IPS-11a (cell line): ENCODE measurements around the gene FHOD3.
"Not testable (repeated sequence)": the region's sequence is repeated elsewhere in the genome, so short reads cannot be mapped to it uniquely, and the experiment has no call there.

Source experiments
- H3K4me3 ChIP-seq: one replicate; pipeline ENCODE4 v1.5.1; 2013; ENCODE audit warnings: low read depth, low read length, control low read depth

FHOD3 gene

DNA sequence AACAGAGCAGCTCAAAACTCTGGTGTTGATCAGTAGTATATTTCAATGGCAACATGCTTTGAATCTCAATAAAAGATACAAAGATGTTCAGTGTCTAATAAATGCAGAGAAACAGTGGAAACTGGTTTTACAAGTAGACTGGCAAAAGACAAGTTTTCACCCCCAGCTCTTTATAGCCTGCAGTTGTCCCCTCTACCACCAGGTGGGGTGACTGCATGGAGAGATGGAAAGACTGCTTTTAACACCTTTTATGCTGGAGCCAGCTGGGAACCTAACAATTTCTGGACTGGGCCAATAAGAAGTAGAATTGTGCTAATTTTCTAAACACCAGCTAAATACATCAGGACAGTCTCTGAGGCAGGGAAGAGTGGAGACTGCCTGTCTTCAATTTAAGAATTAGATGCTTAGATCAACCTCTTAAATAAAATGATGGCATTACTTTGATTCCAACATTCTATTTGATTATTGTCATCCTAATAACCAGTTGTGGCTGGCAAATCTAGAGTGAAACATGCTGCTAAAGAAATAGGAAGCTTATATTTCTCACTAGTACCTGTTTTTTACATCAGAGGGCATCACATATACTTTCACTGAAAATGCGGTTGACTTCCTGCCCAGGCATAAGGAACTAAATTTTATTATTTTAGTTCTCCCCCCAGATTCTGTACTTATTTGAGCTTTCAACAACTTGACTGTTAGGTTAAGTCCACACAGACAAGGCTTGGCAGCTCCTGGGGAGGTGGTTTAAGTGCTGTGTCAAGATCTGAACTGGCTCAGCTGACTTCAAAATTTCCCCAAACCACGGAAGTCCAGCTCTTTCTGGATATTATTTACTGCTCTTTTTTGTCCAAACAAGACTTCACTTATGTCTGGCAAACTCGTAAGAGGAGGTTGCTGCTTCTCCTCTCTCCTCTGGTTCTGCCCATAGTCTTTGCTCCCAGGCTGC is 390.8 kb downstream of the FHOD3 start:
- H3K4me3 ChIP-seq, result no peak overlapping the region

DNA sequence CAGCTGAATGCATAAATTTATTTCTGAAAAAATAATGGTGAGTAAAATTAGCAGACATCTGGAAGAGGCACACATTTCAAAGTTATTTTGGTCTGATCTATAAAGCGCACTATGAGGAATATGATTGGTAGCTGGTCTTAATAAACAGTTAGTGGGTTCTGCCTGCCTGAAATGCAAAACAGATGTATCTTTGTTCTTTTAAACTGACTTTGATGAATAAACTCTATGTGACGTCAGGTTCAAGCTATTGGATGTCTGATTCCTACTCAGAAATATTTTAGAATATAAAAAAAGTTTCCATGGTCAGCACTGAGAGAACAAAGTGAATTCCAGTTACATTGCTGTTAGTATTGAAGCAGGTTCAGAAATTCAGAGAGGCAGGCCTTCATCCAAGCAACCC is 394.9 kb downstream of the FHOD3 start:
- no peak overlapping the region for H3K4me3 ChIP-seq

DNA sequence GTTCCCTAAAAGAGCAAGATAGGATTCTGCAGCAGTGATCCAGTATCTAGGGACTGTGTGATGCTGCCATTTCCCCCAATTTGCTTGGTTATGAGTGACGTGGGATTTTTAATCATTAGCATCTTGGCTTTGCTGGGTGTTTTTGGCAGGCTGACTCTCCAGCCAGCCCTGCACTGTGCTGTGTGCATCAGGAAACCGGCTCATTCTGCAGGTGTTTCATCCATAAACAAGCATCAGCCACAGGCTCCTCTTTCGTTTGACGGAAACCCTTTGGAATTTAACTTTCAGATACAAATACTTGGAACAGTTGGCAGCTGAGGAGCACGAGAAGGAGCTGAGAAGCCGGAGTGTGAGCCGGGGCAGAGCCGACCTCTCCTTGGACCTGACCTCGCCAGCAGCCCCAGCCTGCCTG is 395.4 kb downstream of the FHOD3 start:
- H3K4me3 ChIP-seq, result no peak overlapping the region

DNA sequence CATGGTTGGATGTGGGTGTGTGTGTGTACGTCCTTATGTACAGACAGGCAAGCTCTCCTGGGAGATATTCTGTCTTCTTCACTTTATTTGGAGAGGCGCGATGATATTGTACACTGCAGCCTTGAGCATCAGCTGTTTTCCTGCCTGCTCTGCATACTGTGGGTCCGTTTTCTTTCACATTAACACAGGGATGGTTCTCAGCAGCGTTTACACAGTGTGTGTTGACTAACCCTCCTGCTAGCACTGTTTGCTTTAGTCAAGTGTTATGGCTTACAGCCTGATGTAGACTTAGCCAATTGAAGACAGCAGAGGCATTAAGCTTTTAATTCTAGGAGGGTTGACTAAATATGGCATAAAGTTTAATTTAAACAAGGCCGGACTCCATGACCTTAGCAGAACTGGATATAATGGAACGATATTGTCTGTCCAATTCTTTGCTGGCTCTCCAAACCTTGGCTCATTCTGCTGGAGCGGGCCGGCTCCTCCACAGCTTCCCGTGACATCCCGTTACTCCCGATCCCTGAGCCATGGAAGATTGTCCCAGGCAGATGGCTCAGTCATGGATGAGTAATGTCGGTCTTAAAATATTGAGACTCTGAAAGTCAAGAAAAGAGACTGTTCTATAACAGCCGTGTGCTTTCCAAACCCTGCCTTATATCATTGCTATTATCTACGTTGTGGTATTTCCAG is 396.6 kb downstream of the FHOD3 start:
- H3K4me3 ChIP-seq, result no peak overlapping the region

DNA sequence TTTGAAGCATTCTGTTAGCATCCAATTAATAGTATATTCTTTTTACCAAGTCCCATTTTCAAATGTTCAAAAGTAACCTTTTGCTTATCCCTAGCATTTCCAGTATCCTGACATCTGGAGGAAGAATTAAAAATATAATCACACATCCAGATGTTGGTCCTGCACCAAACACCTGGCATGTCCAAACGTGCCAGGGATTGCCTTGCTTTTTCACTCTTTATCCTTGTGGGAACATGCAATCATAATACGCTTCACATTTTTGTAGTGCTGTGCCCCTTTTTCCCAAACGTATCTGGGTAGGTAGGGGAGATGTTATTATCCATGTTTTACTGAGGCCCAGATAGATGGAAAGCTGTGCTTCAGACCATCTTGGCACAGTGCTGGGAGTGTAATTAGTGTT is 398.3 kb downstream of the FHOD3 start:
- no peak overlapping the region for H3K4me3 ChIP-seq

DNA sequence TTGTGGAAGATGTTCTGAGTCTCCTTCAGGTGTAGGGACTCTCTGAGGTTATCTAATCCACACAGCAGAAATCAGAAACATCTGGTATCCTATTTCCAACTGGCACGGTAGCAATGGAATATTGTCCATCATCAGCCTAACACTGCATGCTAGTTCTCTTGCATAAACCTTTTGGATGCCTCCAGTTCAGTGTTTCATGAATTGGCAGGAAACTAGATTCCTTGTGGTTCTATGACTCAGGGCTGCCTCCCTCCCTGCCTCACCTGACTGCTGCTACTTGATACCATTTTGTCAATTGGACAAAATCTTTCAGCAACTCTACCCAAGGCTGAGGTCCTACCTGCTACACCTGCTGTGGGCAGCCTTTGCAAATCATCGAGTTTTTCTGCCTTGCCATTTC is 400.4 kb downstream of the FHOD3 start:
- H3K4me3 ChIP-seq, result no peak overlapping the region

DNA sequence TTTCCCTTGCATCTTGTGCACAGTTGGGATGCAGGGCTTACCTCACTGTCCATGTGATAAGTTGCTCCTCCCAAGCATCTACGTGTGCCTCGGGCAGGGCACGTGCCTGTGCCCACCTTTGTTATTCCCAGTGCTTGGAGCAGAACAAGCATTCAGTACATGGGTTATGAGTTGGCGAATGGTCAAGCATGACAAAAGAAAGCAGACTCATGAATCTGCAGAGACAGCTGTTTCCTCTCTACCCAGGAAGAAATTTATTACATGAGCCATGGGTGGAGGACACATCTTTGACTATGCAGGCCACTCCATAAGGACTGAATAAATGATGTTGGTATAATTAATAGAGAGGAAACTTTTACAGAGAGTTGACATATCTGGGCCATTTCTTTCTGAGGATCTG is 403.4 kb downstream of the FHOD3 start:
- H3K4me3 ChIP-seq, result no peak overlapping the region

DNA sequence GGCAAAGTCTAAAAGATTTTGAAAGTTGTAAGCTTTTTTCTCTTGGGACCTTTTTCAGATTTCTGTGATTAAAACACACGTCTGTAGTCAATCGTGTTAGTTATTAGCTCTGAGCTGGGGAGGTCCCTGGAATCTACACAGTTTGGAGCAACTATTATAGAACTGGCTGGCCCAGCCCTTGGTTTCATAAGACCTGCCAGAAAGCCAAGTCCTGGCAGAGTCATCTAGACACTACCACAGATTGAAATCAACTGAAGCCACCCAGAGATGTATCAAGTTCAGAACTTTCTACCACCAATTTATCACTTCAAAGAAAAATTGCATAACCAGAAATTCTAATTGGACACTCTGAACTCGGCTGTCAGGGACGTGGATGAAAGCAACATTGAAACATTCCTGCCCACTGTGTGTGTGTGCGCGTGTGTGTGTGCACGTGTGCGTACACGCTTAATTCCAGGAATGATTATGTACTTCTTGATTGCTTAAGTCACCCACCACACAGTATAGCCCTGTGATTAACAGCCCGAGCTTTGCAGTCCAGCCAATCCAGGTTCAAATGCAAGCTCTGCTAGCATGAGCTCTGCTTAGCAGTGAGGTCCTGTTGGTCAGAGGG is 405.0 kb downstream of the FHOD3 start:
- no peak overlapping the region for H3K4me3 ChIP-seq

DNA sequence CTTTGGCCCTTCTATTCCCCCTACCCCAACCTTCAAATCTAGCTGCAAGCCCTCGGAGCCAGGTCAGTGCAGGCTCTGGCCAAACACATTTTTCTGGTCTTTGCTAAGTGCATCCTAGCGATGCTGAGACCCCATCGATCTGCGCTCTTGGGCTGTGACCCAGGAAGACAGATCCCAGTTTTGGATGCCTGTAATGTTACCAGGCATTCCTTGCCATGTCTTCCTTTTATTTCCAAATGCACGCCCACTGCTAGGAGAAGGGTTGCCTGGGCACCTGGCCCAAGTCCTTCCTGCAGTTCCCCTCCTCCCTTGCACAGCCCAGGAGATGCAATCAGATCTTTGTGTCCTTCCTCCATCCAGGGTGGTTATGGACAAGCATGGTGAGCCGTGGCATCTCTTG is 406.6 kb downstream of the FHOD3 start:
- no peak overlapping the region for H3K4me3 ChIP-seq

DNA sequence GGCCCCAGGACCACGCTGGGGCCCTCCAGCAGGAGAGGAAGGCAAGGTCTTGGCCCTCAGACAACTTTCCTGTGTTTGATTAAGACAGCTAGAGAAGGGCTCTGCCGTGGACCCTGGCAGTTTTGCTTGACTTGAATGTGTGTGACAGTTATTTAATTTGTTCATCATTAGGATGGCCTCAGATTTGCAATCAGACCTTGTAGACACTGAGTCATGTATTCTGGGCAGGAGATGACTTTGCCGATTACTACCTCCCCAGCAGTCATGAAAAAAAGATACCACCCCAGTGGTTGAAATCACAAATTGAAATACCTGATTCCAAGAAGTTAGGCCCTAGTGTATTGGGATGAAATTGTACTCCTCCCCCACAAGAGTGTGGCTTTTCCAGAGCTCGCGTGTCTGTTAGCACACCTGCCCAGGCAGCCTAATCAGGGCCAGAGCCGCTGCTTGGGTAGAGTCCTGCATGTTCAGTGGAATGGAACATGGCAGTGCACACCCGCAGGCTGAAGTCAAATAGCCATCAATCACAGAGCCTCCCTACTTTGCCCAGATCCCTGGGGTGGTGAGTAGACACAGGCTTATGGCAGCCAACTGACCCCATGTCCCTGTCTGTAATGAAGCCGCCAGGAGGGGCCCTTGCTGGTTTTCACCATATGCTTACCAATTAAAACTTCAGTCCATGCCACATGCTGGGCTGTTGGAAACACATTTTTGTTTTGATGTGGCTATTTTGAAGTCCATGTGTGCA is 408.8 kb downstream of the FHOD3 start:
- no peak overlapping the region for H3K4me3 ChIP-seq

DNA sequence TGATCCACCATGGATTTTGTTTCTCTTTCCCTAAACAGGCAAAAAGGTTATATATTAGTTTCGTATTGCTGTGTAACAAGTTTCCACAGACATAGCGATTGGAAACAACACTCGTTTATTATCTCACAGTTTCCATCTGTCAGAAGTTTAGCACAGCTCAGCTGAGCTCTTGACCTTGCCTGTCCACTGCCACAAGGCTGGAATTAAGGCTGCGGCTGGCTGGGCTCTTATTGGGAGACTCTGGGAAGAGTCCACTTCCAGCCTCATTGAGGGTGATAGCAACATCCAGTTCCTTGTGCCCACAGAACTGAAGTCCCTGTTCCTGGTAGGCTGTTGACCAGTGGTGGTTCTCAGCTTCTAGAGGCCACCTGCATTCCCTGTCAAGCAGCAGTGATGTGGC is 410.9 kb downstream of the FHOD3 start:
- no peak overlapping the region for H3K4me3 ChIP-seq

DNA sequence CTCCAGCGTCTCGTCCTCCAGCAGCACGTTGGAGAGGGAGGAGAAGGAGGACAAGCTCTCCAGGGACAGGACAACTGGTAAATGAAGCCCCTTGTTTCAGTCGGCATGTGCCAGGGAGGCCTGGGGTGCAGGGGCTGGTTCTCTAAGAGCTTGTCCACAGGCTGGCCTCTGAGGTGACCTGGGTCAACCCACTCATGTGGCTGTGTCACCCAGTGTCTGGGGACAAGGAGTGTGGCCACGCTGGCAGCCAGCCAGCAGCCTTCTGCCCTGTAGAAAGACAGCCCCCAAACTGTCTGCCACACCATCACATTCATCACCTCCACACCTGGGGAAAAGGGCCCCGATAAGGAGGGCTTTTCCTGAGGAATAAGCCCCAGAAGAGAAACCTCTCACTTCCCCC is 411.8 kb downstream of the FHOD3 start:
- H3K4me3 ChIP-seq, result no peak overlapping the region

DNA sequence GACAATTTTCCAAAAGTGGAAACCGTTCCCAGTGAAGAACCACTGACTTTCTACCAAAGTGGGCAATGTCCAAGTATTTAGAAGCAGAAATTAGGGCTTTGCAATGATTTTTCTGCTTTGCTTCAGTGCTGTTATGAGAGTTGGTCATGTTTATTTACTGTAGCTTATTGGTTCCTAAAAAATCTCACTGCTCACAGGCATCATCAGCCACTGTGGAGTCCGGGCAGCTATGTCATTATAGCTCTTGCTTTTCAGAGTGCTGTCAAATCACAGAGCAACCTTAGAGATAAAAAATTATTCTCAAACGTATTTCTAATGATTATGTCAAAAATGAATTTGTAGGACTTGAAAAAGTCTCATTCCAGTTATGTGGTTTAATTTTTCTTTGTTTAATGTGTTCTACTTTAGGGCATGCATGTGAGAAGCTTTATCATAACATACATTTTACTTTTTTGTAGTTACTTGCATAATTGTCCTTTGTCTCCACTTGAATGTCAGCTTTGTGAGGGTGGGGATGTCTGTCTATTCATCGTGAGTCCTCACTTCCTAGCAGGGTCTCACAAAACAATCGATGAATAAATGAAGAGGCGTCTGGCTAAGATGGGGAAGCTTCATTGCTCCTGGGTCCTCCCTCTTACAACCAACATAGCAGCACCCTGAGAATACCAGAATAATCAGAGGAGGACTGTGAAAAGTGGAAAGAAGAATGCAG is 413.7 kb downstream of the FHOD3 start:
- H3K4me3 ChIP-seq, result no peak overlapping the region

DNA sequence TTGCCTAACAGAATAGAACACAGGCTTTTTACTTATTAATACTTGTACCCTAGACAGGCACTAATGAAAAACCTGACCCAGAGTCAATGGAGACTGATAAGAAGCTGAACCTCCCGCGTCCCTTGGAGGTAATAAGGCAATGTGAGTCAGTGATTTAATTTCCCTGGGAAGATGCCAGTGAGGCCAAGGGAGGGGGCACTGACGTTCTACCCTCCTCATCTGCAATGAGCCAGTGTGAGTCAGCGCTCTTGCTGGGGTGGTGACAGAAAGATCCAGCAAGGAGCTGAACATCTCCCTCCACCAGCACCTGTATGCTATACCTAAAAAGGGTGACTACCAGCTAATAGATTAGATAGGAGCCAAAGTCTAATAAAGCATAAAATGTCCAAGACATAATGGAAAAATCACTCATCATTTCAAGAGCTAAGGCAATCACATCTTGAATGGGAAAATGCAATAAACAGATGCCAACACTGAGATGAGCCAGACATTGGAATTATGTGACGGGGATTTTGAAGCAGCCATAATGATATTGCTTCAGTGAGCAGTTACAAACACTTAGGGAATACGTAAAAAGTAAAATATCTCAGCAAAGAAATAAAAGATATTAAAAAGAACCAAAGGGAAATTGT is 414.4 kb downstream of the FHOD3 start:
- H3K4me3 ChIP-seq, result no peak overlapping the region

DNA sequence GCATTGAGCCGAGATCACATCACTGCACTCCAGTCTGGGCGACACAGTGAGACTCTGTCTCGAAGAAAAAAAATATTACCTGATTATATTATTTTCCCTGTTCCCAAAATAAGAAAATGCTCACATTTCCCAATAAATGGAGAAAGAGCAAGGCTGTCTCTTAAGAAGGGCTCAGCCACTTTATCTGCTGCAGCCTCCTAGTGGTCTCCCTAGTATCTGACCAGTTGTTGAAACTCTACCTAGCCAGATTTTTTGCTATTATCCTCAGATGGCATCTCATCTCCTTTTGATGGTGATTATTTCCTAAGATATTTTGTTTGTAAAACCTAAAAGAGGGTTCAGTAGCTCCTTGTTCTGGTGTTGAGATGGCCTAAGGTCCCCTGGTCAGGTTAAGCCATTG is 417.0 kb downstream of the FHOD3 start:
- no peak overlapping the region for H3K4me3 ChIP-seq

DNA sequence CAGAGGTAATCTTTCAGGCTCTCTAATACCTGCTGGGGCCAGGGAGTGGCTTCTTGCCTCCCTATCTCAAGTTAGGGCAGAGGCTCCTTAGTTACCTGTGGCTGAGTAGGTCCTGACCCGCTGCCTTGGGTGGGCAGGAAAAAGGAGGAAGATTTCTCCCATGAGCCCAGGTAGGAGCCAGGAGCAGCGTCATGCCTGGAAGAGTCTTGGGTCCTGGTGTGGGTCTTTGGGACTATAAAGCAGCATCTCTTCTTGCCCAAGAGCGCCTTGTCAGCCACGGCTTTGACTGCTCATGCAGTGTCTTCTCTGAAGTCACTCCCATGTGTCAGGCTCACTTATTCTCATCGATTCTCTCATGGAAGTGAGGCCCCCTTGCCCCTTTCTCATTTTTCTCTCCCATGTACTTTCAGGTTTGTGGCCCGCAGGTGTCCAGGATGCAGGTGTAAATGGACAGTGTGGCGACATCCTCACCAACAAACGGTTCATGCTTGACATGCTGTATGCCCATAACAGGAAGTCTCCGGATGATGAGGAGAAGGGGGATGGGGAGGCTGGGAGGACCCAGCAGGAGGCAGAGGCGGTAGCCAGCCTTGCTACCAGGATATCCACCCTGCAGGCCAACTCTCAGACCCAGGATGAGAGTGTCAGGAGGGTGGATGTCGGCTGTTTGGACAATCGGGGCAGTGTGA is 420.1 kb downstream of the FHOD3 start:
- no peak overlapping the region for H3K4me3 ChIP-seq

DNA sequence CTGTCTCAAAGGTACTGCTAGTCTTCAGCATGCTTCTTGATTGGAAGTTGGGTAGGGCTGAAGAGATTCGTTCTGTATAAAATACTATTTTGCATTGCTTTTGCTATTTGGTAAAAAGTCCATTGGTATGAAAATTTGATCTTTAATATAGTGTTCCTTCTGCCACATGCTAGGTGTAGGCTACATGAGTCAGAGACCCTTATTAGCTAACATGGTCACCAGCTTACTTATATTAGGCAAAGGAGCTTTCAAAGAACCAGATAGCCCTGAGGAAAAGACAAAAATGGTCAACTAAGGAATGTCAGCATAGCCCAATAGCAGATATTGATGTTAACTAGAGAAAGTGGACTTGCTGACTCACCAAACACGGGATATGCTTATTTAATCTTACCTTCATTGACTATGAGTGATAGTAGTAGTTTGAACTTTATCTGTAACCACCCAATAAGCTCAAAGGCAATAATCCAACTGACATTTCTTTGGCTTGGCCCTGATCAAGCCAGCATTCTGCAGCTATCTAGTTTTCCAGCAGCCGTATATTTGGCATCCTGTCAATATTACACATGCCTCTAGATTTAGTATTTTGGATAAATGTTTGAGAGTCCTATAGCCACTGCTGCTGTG is 421.3 kb downstream of the FHOD3 start:
- no peak overlapping the region for H3K4me3 ChIP-seq

DNA sequence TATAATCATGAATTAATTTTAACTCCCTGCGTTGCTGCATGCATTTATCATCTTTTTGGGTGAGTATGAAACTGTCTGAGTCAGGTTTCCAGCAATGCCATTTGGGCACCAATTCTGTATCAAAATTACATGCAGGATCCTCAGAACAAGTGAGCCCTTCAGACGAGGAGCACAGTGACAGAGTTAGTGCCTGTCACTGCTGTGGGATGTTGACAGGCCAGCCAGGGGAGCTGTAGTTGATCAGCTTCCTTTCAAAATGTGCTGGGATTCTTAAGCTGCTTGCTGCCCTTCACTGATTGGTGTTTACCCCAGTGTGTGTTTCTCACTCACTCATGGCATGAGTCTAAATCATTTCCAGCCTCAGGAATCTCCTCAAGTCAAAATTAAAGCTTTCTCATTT is 422.1 kb downstream of the FHOD3 start:
- H3K4me3 ChIP-seq, result no peak overlapping the region

DNA sequence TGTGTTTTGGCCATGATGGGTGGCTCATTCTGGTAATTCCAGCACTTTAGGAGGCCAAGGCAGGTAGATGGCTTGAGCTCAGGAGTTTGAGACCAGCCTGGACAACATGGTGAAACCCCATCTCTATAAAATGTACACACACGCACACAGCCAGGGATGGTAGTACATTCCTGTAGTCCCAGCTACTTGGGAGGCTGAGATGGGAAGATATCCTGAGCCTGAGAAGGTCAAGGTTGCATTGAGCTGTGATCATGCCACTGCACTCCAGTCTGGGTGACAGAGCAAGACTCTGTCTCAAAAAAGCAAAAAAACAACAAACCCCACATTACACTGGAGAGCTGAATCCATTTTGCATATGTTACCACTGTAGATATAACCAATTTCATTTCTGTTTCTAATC is 423.8 kb downstream of the FHOD3 start:
- H3K4me3 ChIP-seq, result not testable (repeated sequence)
